ENCODE measurements around the gene COG5. TPM values are rescaled to one million over a fixed set of nuclear protein-coding genes. Genes with fewer than 3 reads are reported as not detected.

COG5 gene
- total and polyA plus RNA-seq, 9 of the 15 experiments (the other 6 are each of a cell fraction or from before 2014, with no cell fraction given), result 15.3 to 75.1 (median 56.4) TPM

- no peak for TF ChIP-seq CTCFL (IDR thresholded peaks at IDR 0.05; ENCODE audit: borderline replicate concordance, insufficient read depth, low read depth, low read length, poor library complexity, severe bottlenecking)
- no peak for TF ChIP-seq ZNF785 (CRISPR knock-in tag; IDR thresholded peaks at IDR 0.05)
- no peak for TF ChIP-seq CHCHD3 (CRISPR knock-in tag; IDR thresholded peaks at IDR 0.05)
- TF ChIP-seq SIN3B (IDR thresholded peaks at IDR 0.05; ENCODE audit: low read depth), result 0 out of 2 replicates have a peak, but pooled peaks have one; percentile 16
- no peak for TF ChIP-seq HDGF (IDR thresholded peaks at IDR 0.05)
- TF ChIP-seq ZNF280B (CRISPR knock-in tag; IDR thresholded peaks at IDR 0.05), result no peak
- TF ChIP-seq ZNF282 (CRISPR knock-in tag; IDR thresholded peaks at IDR 0.05), result no peak
- 0 out of 2 replicates have a peak, but pooled peaks have one; percentile 14 for TF ChIP-seq ZNF707 (CRISPR knock-in tag; conservative IDR thresholded peaks at IDR 0.05)
- peak; percentile 83 for TF ChIP-seq FOXJ2 (tag; IDR thresholded peaks at IDR 0.05)
- peak; percentile 83 for TF ChIP-seq TFAP4 (CRISPR knock-in tag; IDR thresholded peaks at IDR 0.05; ENCODE audit: borderline replicate concordance)
- TF ChIP-seq ZNF253 (CRISPR knock-in tag; conservative IDR thresholded peaks at IDR 0.05), result no peak
- no peak for TF ChIP-seq PREB (CRISPR knock-in tag; IDR thresholded peaks at IDR 0.05)
- peak; percentile 88; the same call in 1 of the 2 replicates for TF ChIP-seq ZNF511 (CRISPR knock-in tag; IDR thresholded peaks at IDR 0.05)
- TF ChIP-seq NR4A1 (CRISPR knock-in tag; IDR thresholded peaks at IDR 0.05), result 0 out of 2 replicates have a peak, but pooled peaks have one; percentile 23
- TF ChIP-seq NR4A1 (tag; IDR thresholded peaks at IDR 0.05), result no peak
- TF ChIP-seq KDM4B (IDR thresholded peaks at IDR 0.05; ENCODE audit: borderline replicate concordance in 2 of 2, low read depth in 1 of 2), result peak in 1 of 2 experiments; percentile 72; a peak in 1 of 4 replicates
- peak; percentile 86 for TF ChIP-seq ATF7 (IDR thresholded peaks at IDR 0.05)
- TF ChIP-seq NCOR1 (IDR thresholded peaks at IDR 0.05), result peak; percentile 78
- no peak for TF ChIP-seq ZBTB8A (IDR thresholded peaks at IDR 0.05; ENCODE audit: partially characterized antibody)
- no peak for TF ChIP-seq ZNF76 (CRISPR knock-in tag; IDR thresholded peaks at IDR 0.05; ENCODE audit: borderline replicate concordance)
- peak; percentile 0 for TF ChIP-seq RBBP5 (IDR thresholded peaks at IDR 0.05; ENCODE audit: borderline replicate concordance, insufficient read depth, low read length, poor library complexity, severe bottlenecking)
Observed at GRCh38 chr7:107169120-107170050, 394.3 kb downstream of the COG5 start (continued).
